K562 (cell line): ENCODE data around the gene SLC4A11. TPM values are rescaled to one million over a fixed set of nuclear protein-coding genes. Genes with fewer than 3 reads are reported as not detected.

Experiments used
- CREBBP ChIP-seq: IDR thresholded peaks from one replicate; pipeline ENCODE4 v1.6.1; 2012; ENCODE audit warnings: low read depth, mild to moderate bottlenecking, control low read depth, inconsistent platforms, low read length
- DNMT1 ChIP-seq: fragments of 450-650 bp; IDR thresholded peaks from 2 replicates; pipeline ENCODE4 v1.6.1; 2016; ENCODE audit warnings: antibody characterized with exemption, mild to moderate bottlenecking
- FOXK1 ChIP-seq: sonication (generic); formaldehyde crosslinking; IDR thresholded peaks from 2 replicates; pipeline ENCODE4 v1.8.0; 2022; ENCODE audit warnings: missing genetic modification reagents, mild to moderate bottlenecking, borderline replicate concordance
- HCFC1 ChIP-seq: IDR thresholded peaks from 2 replicates; pipeline ENCODE4 v1.6.1; 2012; ENCODE audit warnings: low read depth, low read length, improper control_type of control experiment
- MYC ChIP-seq, 2 experiments: fragments of 250-450 bp in 1 of 2; sonication (Bioruptor Pico) in 1 of 2; IDR thresholded peaks; 2 replicates each; pipeline versions ENCODE4 v1.5.1 to v1.6.1; 2012 to 2021; ENCODE audit warnings: low read depth in 2 of 2, borderline replicate concordance in 1 of 2, improper control_type of control experiment in 1 of 2, low read length in 1 of 2, mild to moderate bottlenecking in 1 of 2, moderate library complexity in 1 of 2
- NFIC ChIP-seq: fragments of 450-650 bp; IDR thresholded peaks from 2 replicates; pipeline ENCODE4 v1.6.1; 2017; ENCODE audit warnings: mild to moderate bottlenecking, inconsistent platforms
- RB1 ChIP-seq: fragments of 450-650 bp; IDR thresholded peaks from 2 replicates; pipeline ENCODE4 v1.6.1; 2017; ENCODE audit warnings: low read depth, mild to moderate bottlenecking
- RBFOX2 ChIP-seq: fragments of 200-400 bp; formaldehyde crosslinking; IDR thresholded peaks from 2 replicates; pipeline ENCODE4 v1.6.1; 2017; ENCODE audit warnings: low read depth, mild to moderate bottlenecking, low read length, moderate library complexity
- TEAD1 ChIP-seq, 2 experiments: fragments of 450-650 bp in 1 of 2; sonication (generic) in 1 of 2; formaldehyde crosslinking; IDR thresholded peaks; 2 replicates each; pipeline versions ENCODE4 v1.4.0 to v1.8.0; 2020 to 2022; ENCODE audit warnings: mild to moderate bottlenecking in 2 of 2, missing genetic modification reagents in 1 of 2
- ZEB2 ChIP-seq: fragments of 450-650 bp; IDR thresholded peaks from 2 replicates; pipeline ENCODE4 v1.6.1; 2016
- ZFX ChIP-seq: sonication (generic); formaldehyde crosslinking; IDR thresholded peaks from 2 replicates; pipeline ENCODE4 v1.8.0; 2022; ENCODE audit warnings: mild to moderate bottlenecking, missing genetic modification reagents, moderate library complexity
- polyA plus RNA-seq, 8 experiments: library from polyadenylated mRNA; depleted of rRNA in 4 of 8; stranded (reverse) in 5 of 8; unstranded in 3 of 8; fragments of >200 nt; fragmentation: Nextera tagmentation in 2 of 8; fragmentation: Illumina TruSeq in 1 of 8; extraction: Ambion mirVana in 2 of 8; extraction: Trizol in 1 of 8; gene quantifications; 2 replicates each; pipeline versions ENCODE4 v1.2.1 to v1.2.3, GENCODE V29; 2011 to 2014; ENCODE audit warnings: inconsistent platforms in 1 of 8, missing spikeins in 1 of 8
- total RNA-seq, 7 experiments: library from RNA; depleted of rRNA in 6 of 7; stranded (reverse); fragments of >200 nt in 6 of 7; fragmentation: Illumina TruSeq in 2 of 7; extraction: Trizol in 2 of 7; gene quantifications; 2 replicates each; pipeline versions ENCODE4 v1.2.1 to v1.2.3, GENCODE V29; 2011 to 2021; ENCODE audit warnings: low replicate concordance in 1 of 7
- TF ChIP-seq, protein P1 (sequence below), 2 experiments: fragments of 450-650 bp; conservative IDR thresholded peaks; 2 replicates each; pipeline ENCODE4 v1.6.1; 2017; ENCODE audit warnings: mild to moderate bottlenecking in 2 of 2, moderate library complexity in 2 of 2
- TF ChIP-seq, protein P2 (sequence below): fragments of 450-650 bp; formaldehyde crosslinking; IDR thresholded peaks from 2 replicates; pipeline ENCODE4 v1.4.0; 2020; ENCODE audit warnings: mild to moderate bottlenecking, moderate library complexity
- TF ChIP-seq, protein P3 (sequence below): sonication (generic); formaldehyde crosslinking; IDR thresholded peaks from 2 replicates; pipeline ENCODE4 v1.8.0; 2023; ENCODE audit warnings: mild to moderate bottlenecking, missing genetic modification reagents
- TF ChIP-seq, protein P4 (sequence below): fragments of 450-650 bp; IDR thresholded peaks from 2 replicates; pipeline ENCODE4 v1.7.1; 2018; ENCODE audit warnings: mild to moderate bottlenecking, low read depth; ENCODE audit not compliant: partially characterized antibody

Gene SLC4A11
- total and polyA plus RNA-seq, 9 of the 15 experiments (the other 6 are each of a cell fraction or from before 2014, with no cell fraction given), result 0.10 to 2.0 (median 0.20) TPM

DNA sequence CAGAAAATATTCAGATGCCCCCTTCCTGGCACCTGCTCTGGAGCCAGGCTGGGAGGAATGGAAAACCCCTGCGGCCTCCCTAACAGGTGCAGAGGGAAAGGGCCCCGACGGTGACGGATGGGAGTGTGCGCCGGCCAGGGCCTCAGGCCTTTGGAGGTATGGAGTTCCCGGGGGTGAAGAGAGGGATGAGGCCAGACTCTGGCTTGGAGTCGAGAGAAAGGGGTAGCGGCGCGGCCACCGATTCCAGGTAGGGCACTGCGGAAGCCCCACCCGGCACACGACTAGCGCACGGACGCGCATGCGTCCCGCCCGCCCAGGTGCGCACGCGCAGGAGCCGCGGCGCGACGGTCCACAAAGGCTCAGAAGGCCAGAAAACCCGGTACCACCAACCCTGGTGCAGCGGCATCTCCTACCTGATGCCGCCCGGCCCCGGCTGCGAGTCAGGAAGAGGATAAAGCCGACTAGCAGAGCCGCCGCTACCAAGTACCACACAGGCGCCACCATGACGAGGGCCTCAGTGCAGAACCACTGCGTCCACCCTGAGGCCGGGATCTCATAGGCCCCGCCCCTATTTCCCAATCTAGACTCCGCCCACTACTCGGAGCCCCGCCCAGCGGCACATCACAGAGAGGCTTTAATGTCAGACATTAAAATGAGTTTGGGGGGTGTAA lies 34.7 kb downstream of the SLC4A11 start, which contains the start of gene DDRGK1 (continued):
- TF ChIP-seq, protein P1, sequence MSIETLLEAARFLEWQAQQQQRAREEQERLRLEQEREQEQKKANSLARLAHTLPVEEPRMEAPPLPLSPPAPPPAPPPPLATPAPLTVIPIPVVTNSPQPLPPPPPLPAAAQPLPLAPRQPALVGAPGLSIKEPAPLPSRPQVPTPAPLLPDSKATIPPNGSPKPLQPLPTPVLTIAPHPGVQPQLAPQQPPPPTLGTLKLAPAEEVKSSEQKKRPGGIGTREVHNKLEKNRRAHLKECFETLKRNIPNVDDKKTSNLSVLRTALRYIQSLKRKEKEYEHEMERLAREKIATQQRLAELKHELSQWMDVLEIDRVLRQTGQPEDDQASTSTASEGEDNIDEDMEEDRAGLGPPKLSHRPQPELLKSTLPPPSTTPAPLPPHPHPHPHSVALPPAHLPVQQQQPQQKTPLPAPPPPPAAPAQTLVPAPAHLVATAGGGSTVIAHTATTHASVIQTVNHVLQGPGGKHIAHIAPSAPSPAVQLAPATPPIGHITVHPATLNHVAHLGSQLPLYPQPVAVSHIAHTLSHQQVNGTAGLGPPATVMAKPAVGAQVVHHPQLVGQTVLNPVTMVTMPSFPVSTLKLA (conservative IDR thresholded peaks at IDR 0.05), result no peak; a peak in 2 of 4 replicates
- TF ChIP-seq RBFOX2 (peak; percentile 84), RB1 (peak; percentile 70; the same call in 1 of the 2 replicates), ZFX (peak; percentile 97), FOXK1 (CRISPR knock-in tag) (no peak), NFIC (peak; percentile 12; the same call in 1 of the 2 replicates), MYC (IDR thresholded peaks at IDR 0.05; ENCODE audit: low read depth, low read length) (no peak), MYC (CRISPR knock-in tag; IDR thresholded peaks at IDR 0.05; ENCODE audit: borderline replicate concordance, low read depth) (peak; percentile 67; the same call in 1 of the 2 replicates), TEAD1 (CRISPR knock-in tag; IDR thresholded peaks at IDR 0.05) (peak in 1 of 2 experiments; percentile 61; a peak in 1 of 4 replicates), HCFC1 (peak; percentile 15; the same call in 1 of the 2 replicates), CREBBP (no peak), ZEB2 (no peak), DNMT1 (no peak)
- TF ChIP-seq, protein P2, sequence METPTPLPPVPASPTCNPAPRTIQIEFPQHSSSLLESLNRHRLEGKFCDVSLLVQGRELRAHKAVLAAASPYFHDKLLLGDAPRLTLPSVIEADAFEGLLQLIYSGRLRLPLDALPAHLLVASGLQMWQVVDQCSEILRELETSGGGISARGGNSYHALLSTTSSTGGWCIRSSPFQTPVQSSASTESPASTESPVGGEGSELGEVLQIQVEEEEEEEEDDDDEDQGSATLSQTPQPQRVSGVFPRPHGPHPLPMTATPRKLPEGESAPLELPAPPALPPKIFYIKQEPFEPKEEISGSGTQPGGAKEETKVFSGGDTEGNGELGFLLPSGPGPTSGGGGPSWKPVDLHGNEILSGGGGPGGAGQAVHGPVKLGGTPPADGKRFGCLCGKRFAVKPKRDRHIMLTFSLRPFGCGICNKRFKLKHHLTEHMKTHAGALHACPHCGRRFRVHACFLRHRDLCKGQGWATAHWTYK (CRISPR knock-in tag), result peak; percentile 52; the same call in 1 of the 2 replicates
- TF ChIP-seq, protein P3, sequence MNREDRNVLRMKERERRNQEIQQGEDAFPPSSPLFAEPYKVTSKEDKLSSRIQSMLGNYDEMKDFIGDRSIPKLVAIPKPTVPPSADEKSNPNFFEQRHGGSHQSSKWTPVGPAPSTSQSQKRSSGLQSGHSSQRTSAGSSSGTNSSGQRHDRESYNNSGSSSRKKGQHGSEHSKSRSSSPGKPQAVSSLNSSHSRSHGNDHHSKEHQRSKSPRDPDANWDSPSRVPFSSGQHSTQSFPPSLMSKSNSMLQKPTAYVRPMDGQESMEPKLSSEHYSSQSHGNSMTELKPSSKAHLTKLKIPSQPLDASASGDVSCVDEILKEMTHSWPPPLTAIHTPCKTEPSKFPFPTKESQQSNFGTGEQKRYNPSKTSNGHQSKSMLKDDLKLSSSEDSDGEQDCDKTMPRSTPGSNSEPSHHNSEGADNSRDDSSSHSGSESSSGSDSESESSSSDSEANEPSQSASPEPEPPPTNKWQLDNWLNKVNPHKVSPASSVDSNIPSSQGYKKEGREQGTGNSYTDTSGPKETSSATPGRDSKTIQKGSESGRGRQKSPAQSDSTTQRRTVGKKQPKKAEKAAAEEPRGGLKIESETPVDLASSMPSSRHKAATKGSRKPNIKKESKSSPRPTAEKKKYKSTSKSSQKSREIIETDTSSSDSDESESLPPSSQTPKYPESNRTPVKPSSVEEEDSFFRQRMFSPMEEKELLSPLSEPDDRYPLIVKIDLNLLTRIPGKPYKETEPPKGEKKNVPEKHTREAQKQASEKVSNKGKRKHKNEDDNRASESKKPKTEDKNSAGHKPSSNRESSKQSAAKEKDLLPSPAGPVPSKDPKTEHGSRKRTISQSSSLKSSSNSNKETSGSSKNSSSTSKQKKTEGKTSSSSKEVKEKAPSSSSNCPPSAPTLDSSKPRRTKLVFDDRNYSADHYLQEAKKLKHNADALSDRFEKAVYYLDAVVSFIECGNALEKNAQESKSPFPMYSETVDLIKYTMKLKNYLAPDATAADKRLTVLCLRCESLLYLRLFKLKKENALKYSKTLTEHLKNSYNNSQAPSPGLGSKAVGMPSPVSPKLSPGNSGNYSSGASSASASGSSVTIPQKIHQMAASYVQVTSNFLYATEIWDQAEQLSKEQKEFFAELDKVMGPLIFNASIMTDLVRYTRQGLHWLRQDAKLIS (CRISPR knock-in tag), result 0 out of 2 replicates have a peak, but pooled peaks have one; percentile 2
- TF ChIP-seq, protein P4, sequence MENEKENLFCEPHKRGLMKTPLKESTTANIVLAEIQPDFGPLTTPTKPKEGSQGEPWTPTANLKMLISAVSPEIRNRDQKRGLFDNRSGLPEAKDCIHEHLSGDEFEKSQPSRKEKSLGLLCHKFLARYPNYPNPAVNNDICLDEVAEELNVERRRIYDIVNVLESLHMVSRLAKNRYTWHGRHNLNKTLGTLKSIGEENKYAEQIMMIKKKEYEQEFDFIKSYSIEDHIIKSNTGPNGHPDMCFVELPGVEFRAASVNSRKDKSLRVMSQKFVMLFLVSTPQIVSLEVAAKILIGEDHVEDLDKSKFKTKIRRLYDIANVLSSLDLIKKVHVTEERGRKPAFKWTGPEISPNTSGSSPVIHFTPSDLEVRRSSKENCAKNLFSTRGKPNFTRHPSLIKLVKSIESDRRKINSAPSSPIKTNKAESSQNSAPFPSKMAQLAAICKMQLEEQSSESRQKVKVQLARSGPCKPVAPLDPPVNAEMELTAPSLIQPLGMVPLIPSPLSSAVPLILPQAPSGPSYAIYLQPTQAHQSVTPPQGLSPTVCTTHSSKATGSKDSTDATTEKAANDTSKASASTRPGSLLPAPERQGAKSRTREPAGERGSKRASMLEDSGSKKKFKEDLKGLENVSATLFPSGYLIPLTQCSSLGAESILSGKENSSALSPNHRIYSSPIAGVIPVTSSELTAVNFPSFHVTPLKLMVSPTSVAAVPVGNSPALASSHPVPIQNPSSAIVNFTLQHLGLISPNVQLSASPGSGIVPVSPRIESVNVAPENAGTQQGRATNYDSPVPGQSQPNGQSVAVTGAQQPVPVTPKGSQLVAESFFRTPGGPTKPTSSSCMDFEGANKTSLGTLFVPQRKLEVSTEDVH, result peak; percentile 9
